Measurements from ENCODE around the gene FBXL16.
A peak's percentile ranks its signal among the peaks of the same experiment; 100 is the strongest.

FBXL16 gene

GRCh38 chr16:662095-662494 lies 43.5 kb downstream of the FBXL16 start:
- H3K79me2 ChIP-seq (ENCODE audit: control insufficient read depth, insufficient read depth, low read length), result no peaks in the 10 kb centered on the region
- WGBS (ENCODE audit: extremely low coverage, insufficient coverage, low lambda C conversion rate), result no CpG with 5 or more reads among the region's 19 CpGs

GRCh38 chr16:661184-661821 lies 44.3 kb downstream of the FBXL16 start:
- Histone ChIP-seq H3K4ac (ENCODE audit: low read depth, low read length) (no peak overlapping the region), H2BK15ac (replicated peaks; ENCODE audit: low read depth) (no peak overlapping the region), H2AK5ac (ENCODE audit: low read length) (no peak overlapping the region), H3K79me2 (ENCODE audit: control insufficient read depth, insufficient read depth, low read length) (no peaks in the 10 kb centered on the region), H3K79me1 (ENCODE audit: low read length) (no peaks in the 10 kb centered on the region), H3K27me3 (ENCODE audit: insufficient read depth, low read length, poor library complexity) (no peaks in the 10 kb centered on the region), H4K5ac (ENCODE audit: low read length) (no peak overlapping the region), H4K8ac (ENCODE audit: low read depth, low read length) (no peak overlapping the region), H3K36me3 (ENCODE audit: control insufficient read depth, insufficient read depth, low read length) (no peaks in the 10 kb centered on the region), H3K4me1 (ENCODE audit: control insufficient read depth, low read depth, low read length) (no peaks in the 10 kb centered on the region), H3K56ac (ENCODE audit: low read length) (peak overlapping the region; percentile 73), H3K9ac (ENCODE audit: low read length) (peak overlapping the region; percentile 22), H3K4me2 (ENCODE audit: low read length) (no peak overlapping the region), H3K27ac (ENCODE audit: low read depth, low read length) (no peak overlapping the region), H3K4me3 (ENCODE audit: low read length) (no peak overlapping the region), H2BK5ac (ENCODE audit: low read length) (no peak overlapping the region), H2BK120ac (ENCODE audit: low read depth, low read length) (no peak overlapping the region), H3K18ac (ENCODE audit: low read length) (no peak overlapping the region), H3K23ac (ENCODE audit: low read length) (no peak overlapping the region)
- no peak for DNase-seq
- no CpG with 5 or more reads among the region's 35 CpGs for WGBS (ENCODE audit: extremely low coverage, insufficient coverage, low lambda C conversion rate)

More at GRCh38 chr16:662095-662494, 43.5 kb downstream of the FBXL16 start:
- H3K4me2 ChIP-seq (ENCODE audit: low read length), result no peak overlapping the region
- no peak for DNase-seq
- H2AK5ac ChIP-seq (ENCODE audit: low read length), result no peak overlapping the region
- H3K27ac ChIP-seq (ENCODE audit: low read depth, low read length), result no peak overlapping the region
- no peaks in the 10 kb centered on the region for H3K79me1 ChIP-seq (ENCODE audit: low read length)
- H3K27me3 ChIP-seq (ENCODE audit: insufficient read depth, low read length, poor library complexity), result no peaks in the 10 kb centered on the region
- no peak overlapping the region for H4K8ac ChIP-seq (ENCODE audit: low read depth, low read length)
- no peak overlapping the region for H3K56ac ChIP-seq (ENCODE audit: low read length)
- H4K5ac ChIP-seq (ENCODE audit: low read length), result no peak overlapping the region
- no peak overlapping the region for H3K4me3 ChIP-seq (ENCODE audit: low read length)
- no peak overlapping the region for H3K18ac ChIP-seq (ENCODE audit: low read length)
- no peak overlapping the region for H2BK120ac ChIP-seq (ENCODE audit: low read depth, low read length)
- H3K4ac ChIP-seq (ENCODE audit: low read depth, low read length), result no peak overlapping the region
- no peaks in the 10 kb centered on the region for H3K4me1 ChIP-seq (ENCODE audit: control insufficient read depth, low read depth, low read length)
- no peaks in the 10 kb centered on the region for H3K36me3 ChIP-seq (ENCODE audit: control insufficient read depth, insufficient read depth, low read length)
- H3K9ac ChIP-seq (ENCODE audit: low read length), result no peak overlapping the region
- H2BK5ac ChIP-seq (ENCODE audit: low read length), result no peak overlapping the region
- H3K23ac ChIP-seq (ENCODE audit: low read length), result no peak overlapping the region
- H2BK15ac ChIP-seq (replicated peaks; ENCODE audit: low read depth), result no peak overlapping the region

- peak overlapping the region; percentile 22 for H3K9ac ChIP-seq (ENCODE audit: low read length)
- no peak overlapping the region for H3K23ac ChIP-seq (ENCODE audit: low read length)
- H2BK5ac ChIP-seq (ENCODE audit: low read length), result no peak overlapping the region
- H3K4me2 ChIP-seq (ENCODE audit: low read length), result no peak overlapping the region
- no peak overlapping the region for H3K4me3 ChIP-seq (ENCODE audit: low read length)
- no CpG with 5 or more reads among the region's 43 CpGs for WGBS (ENCODE audit: extremely low coverage, insufficient coverage, low lambda C conversion rate)
- no peaks in the 10 kb centered on the region for H3K36me3 ChIP-seq (ENCODE audit: control insufficient read depth, insufficient read depth, low read length)
- H3K4ac ChIP-seq (ENCODE audit: low read depth, low read length), result no peak overlapping the region
- no peaks in the 10 kb centered on the region for H3K4me1 ChIP-seq (ENCODE audit: control insufficient read depth, low read depth, low read length)
- no peak overlapping the region for H2BK120ac ChIP-seq (ENCODE audit: low read depth, low read length)
- no peaks in the 10 kb centered on the region for H3K79me1 ChIP-seq (ENCODE audit: low read length)
- no peak overlapping the region for H2AK5ac ChIP-seq (ENCODE audit: low read length)
- H3K79me2 ChIP-seq (ENCODE audit: control insufficient read depth, insufficient read depth, low read length), result no peaks in the 10 kb centered on the region
- no peak overlapping the region for H4K8ac ChIP-seq (ENCODE audit: low read depth, low read length)
- H3K27ac ChIP-seq (ENCODE audit: low read depth, low read length), result no peak overlapping the region
- H3K56ac ChIP-seq (ENCODE audit: low read length), result peak overlapping the region; percentile 73
- peak; percentile 94 for DNase-seq
- H3K18ac ChIP-seq (ENCODE audit: low read length), result no peak overlapping the region
- H4K5ac ChIP-seq (ENCODE audit: low read length), result no peak overlapping the region
- no peaks in the 10 kb centered on the region for H3K27me3 ChIP-seq (ENCODE audit: insufficient read depth, low read length, poor library complexity)
- no peak overlapping the region for H2BK15ac ChIP-seq (replicated peaks; ENCODE audit: low read depth)
Observed at GRCh38 chr16:660459-661183, 45.0 kb downstream of the FBXL16 start.

DNA sequence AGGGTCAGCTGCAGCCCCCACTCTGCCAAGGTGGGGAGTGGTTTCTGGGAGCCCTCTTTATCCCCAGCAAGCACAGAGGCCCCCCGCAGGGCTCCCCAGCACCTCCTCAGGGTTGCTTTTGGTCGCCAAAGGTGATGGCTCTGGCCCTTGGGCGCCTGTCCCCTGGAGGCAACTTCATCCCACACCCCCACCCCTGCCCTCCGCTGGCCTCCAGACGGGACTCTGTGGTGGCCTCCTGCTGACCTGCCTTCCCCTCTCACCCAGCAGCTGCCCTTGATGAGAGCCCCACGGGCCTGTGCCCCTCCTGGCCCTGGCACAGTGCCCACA lies 45.5 kb downstream of the FBXL16 start:
- Histone ChIP-seq H3K18ac (ENCODE audit: low read length) (no peak overlapping the region), H3K9ac (ENCODE audit: low read length) (no peak overlapping the region), H2BK120ac (ENCODE audit: low read depth, low read length) (no peak overlapping the region), H3K23ac (ENCODE audit: low read length) (no peak overlapping the region), H4K5ac (ENCODE audit: low read length) (no peak overlapping the region), H3K4me3 (ENCODE audit: low read length) (no peak overlapping the region), H3K4ac (ENCODE audit: low read depth, low read length) (no peak overlapping the region), H3K4me1 (ENCODE audit: control insufficient read depth, low read depth, low read length) (no peaks in the 10 kb centered on the region), H2BK15ac (replicated peaks; ENCODE audit: low read depth) (no peak overlapping the region), H3K4me2 (ENCODE audit: low read length) (no peak overlapping the region), H3K79me2 (ENCODE audit: control insufficient read depth, insufficient read depth, low read length) (no peaks in the 10 kb centered on the region), H2BK5ac (ENCODE audit: low read length) (no peak overlapping the region), H3K27me3 (ENCODE audit: insufficient read depth, low read length, poor library complexity) (no peaks in the 10 kb centered on the region), H2AK5ac (ENCODE audit: low read length) (no peak overlapping the region), H3K79me1 (ENCODE audit: low read length) (no peaks in the 10 kb centered on the region), H3K36me3 (ENCODE audit: control insufficient read depth, insufficient read depth, low read length) (no peaks in the 10 kb centered on the region), H4K8ac (ENCODE audit: low read depth, low read length) (no peak overlapping the region), H3K27ac (ENCODE audit: low read depth, low read length) (no peak overlapping the region), H3K56ac (ENCODE audit: low read length) (no peak overlapping the region)
- no CpG with 5 or more reads among the region's 6 CpGs for WGBS (ENCODE audit: extremely low coverage, insufficient coverage, low lambda C conversion rate)
- no peak for DNase-seq

DNA sequence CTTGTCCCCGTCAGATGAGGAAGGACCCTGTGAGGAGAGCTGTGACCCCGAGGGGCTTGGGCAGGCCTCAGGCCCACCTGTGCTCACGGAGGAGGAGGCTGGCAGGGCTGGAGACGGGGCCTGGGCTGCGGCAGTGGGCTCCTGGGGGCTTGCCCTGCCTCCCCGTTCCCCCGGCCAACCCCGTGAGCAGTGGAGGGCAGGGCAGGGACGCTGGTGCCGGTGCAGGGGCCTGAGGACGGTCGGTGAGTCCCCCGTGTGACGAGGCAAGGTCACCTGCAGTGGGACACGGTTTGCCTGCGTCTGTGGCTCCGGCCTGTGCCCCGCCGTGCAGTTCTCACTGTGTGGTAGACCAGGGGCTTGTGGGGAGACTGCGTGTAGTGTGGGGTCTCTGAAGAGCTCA lies 46.0 kb downstream of the FBXL16 start:
- Histone ChIP-seq H3K18ac (ENCODE audit: low read length) (no peak overlapping the region), H2AK5ac (ENCODE audit: low read length) (no peak overlapping the region), H4K8ac (ENCODE audit: low read depth, low read length) (no peak overlapping the region), H3K4me1 (ENCODE audit: control insufficient read depth, low read depth, low read length) (no peaks in the 10 kb centered on the region), H3K4ac (ENCODE audit: low read depth, low read length) (no peak overlapping the region), H3K27me3 (ENCODE audit: insufficient read depth, low read length, poor library complexity) (no peaks in the 10 kb centered on the region), H3K79me2 (ENCODE audit: control insufficient read depth, insufficient read depth, low read length) (no peaks in the 10 kb centered on the region), H3K9ac (ENCODE audit: low read length) (no peak overlapping the region), H2BK5ac (ENCODE audit: low read length) (no peak overlapping the region), H2BK15ac (replicated peaks; ENCODE audit: low read depth) (no peak overlapping the region), H3K36me3 (ENCODE audit: control insufficient read depth, insufficient read depth, low read length) (no peaks in the 10 kb centered on the region), H3K23ac (ENCODE audit: low read length) (no peak overlapping the region), H3K4me2 (ENCODE audit: low read length) (no peak overlapping the region), H4K5ac (ENCODE audit: low read length) (no peak overlapping the region), H2BK120ac (ENCODE audit: low read depth, low read length) (no peak overlapping the region), H3K27ac (ENCODE audit: low read depth, low read length) (no peak overlapping the region), H3K4me3 (ENCODE audit: low read length) (no peak overlapping the region), H3K79me1 (ENCODE audit: low read length) (no peaks in the 10 kb centered on the region), H3K56ac (ENCODE audit: low read length) (no peak overlapping the region)
- no CpG with 5 or more reads among the region's 20 CpGs for WGBS (ENCODE audit: extremely low coverage, insufficient coverage, low lambda C conversion rate)
- no peak for DNase-seq

All from mesendoderm (in vitro differentiated cells).